ENCODE measurements around the gene SERTAD4. TPM values are rescaled to one million over a fixed set of nuclear protein-coding genes. Genes with fewer than 3 reads are reported as not detected.
A peak's percentile ranks its signal among the peaks of the same experiment; 100 is the strongest.

SERTAD4 gene
- total RNA-seq, 2 experiments from 2014 or later, result not detected

- CTCF ChIA-PET, result no interaction called here
- no peaks in the 10 kb centered on the region for H3K9me3 Mint-ChIP-seq
- no peak overlapping the region for H3K27ac Mint-ChIP-seq
- intact Hi-C loops (cut with micrococcal nuclease), result no loop called here
- H3K27me3 Mint-ChIP-seq, result peaks cover 65% of the 10 kb centered on the region
- no peak for TF ChIP-seq CTCF (IDR thresholded peaks at IDR 0.05)
- no peaks in the 10 kb centered on the region for H3K36me3 Mint-ChIP-seq (ENCODE audit: low read depth)
- H3K4me3 Mint-ChIP-seq, result no peak overlapping the region
- H3K4me1 Mint-ChIP-seq (ENCODE audit: low read depth), result peaks cover 12% of the 10 kb centered on the region
- ATAC-seq, result no peak
- DNase-seq, result no peak
- POLR2A ChIA-PET, result no interaction called here
These were observed 12.3 kb downstream of the SERTAD4 start for GRCh38 chr1:210244746-210245367.

DNA sequence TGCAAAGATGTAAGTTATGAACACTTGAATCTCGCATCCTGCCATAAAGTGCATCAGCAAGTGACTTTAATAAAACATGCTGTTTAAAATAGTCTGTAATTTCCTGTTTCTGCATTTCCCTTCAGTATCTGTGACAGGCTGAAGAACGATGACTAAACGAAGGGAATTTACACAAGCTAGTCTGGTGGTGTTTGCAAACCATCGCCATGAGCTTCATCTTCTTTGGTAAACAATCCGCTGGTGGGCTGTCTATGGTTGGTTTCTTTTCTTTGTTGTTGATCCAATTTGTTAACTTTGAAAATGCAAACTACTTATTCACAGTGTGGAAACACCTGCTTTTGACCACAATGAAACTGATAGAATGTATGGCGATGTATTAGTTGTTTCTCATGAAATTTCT is 13.9 kb downstream of the SERTAD4 start:
- TF ChIP-seq CTCF (IDR thresholded peaks at IDR 0.05), result no peak
- ATAC-seq, result peak; percentile 55
- Mint-ChIP-seq H3K27me3 (peaks cover 64% of the 10 kb centered on the region), H3K4me1 (ENCODE audit: low read depth) (peaks cover 20% of the 10 kb centered on the region), H3K9me3 (no peaks in the 10 kb centered on the region), H3K27ac (no peak overlapping the region), H3K36me3 (ENCODE audit: low read depth) (no peaks in the 10 kb centered on the region), H3K4me3 (no peak overlapping the region)
- POLR2A ChIA-PET, result no interaction called here
- CTCF ChIA-PET, result no interaction called here
- peak; percentile 17 for DNase-seq
- intact Hi-C loops (cut with micrococcal nuclease), result no loop called here

- Mint-ChIP-seq H3K9me3 (no peaks in the 10 kb centered on the region), H3K4me1 (ENCODE audit: low read depth) (peaks cover 30% of the 10 kb centered on the region), H3K27me3 (peaks cover 67% of the 10 kb centered on the region), H3K4me3 (no peak overlapping the region), H3K27ac (no peak overlapping the region), H3K36me3 (ENCODE audit: low read depth) (no peaks in the 10 kb centered on the region)
- no peak for TF ChIP-seq CTCF (IDR thresholded peaks at IDR 0.05)
- ChIA-PET POLR2A (interaction anchor here (0.9 kb wide), 1 partner anchor 126 kb away, joined by 3 read pairs; no protein-coding TSS in a partner anchor), CTCF (no interaction called here)
- ATAC-seq (no peak), DNase-seq (no peak)
- intact Hi-C loops (cut with micrococcal nuclease), result no loop called here
These were observed 15.7 kb downstream of the SERTAD4 start for GRCh38 chr1:210248341-210248740.

GRCh38 chr1:210250665-210250997 is 18.0 kb downstream of the SERTAD4 start:
- DNase-seq, result no peak
- Mint-ChIP-seq H3K4me1 (ENCODE audit: low read depth) (peaks cover 30% of the 10 kb centered on the region), H3K9me3 (no peaks in the 10 kb centered on the region), H3K27ac (no peak overlapping the region), H3K4me3 (no peak overlapping the region), H3K36me3 (ENCODE audit: low read depth) (no peaks in the 10 kb centered on the region), H3K27me3 (peaks cover 72% of the 10 kb centered on the region)
- ChIA-PET POLR2A (no interaction called here), CTCF (no interaction called here)
- peak; percentile 26 for ATAC-seq
- TF ChIP-seq CTCF (IDR thresholded peaks at IDR 0.05), result no peak
- intact Hi-C loops (cut with micrococcal nuclease), result no loop called here

GRCh38 chr1:210250998-210251679 is 18.5 kb downstream of the SERTAD4 start:
- POLR2A ChIA-PET, result interaction anchor here (1.4 kb wide), 1 partner anchor 18 kb away, joined by 3 read pairs; no protein-coding TSS in a partner anchor

More at GRCh38 chr1:210250998-210251679, 18.5 kb downstream of the SERTAD4 start:
- H3K9me3 Mint-ChIP-seq, result no peaks in the 10 kb centered on the region
- CTCF ChIA-PET, result no interaction called here
- ATAC-seq (peak; percentile 81), DNase-seq (peak; percentile 71)
- no peaks in the 10 kb centered on the region for H3K36me3 Mint-ChIP-seq (ENCODE audit: low read depth)
- TF ChIP-seq CTCF (IDR thresholded peaks at IDR 0.05), result no peak
- H3K4me3 Mint-ChIP-seq, result peak overlapping the region; percentile 43
- intact Hi-C loops (cut with micrococcal nuclease), result no loop called here
- no peak overlapping the region for H3K27ac Mint-ChIP-seq
- peaks cover 30% of the 10 kb centered on the region for H3K4me1 Mint-ChIP-seq (ENCODE audit: low read depth)
- H3K27me3 Mint-ChIP-seq, result peaks cover 73% of the 10 kb centered on the region

Measured in activated CD8-positive, alpha-beta T cell treated with anti-CD3 and anti-CD28 coated beads for 36 hours (primary cell).